DMS153 treated with DMSO at 0.1 percent for 48 hours (cell line): ENCODE data around the gene OR1F1.
"Not testable (repeated sequence)": the region's sequence is repeated elsewhere in the genome, so short reads cannot be mapped to it uniquely, and the experiment has no call there.

Experiments used
- DNase-seq: peaks from one replicate; lab custom pipeline; 2025; ENCODE audit not compliant: unreplicated experiment; lab: John Stamatoyannopoulos, UW

OR1F1 gene

DNA sequence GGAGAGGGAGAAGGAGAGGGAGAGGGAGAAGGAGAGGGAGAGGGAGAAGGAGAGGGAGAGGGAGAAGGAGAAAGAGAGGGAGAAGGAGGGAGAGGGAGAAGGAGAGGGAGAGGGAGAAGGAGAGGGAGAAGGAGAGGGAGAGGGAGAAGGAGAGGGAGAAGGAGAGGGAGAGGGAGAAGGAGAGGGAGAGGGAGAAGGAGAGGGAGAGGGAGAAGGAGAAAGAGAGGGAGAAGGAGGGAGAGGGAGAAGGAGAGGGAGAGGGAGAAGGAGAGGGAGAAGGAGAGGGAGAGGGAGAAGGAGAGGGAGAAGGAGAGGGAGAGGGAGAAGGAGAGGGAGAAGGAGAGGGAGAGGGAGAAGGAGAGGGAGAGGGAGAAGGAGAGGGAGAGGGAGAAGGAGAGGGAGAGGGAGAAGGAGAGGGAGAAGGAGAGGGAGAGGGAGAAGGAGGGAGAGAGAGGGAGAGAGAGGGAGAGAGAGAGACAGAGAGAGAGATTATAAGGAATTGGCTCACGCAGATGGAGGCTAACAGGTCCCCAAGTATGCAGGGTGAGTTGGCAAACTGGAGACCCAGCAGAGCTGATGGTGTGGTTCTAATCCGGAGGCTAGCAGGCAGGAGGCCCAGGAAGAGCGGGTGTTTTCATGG is 9.8 kb downstream of the OR1F1 start:
- not testable (repeated sequence) for DNase-seq

DNA sequence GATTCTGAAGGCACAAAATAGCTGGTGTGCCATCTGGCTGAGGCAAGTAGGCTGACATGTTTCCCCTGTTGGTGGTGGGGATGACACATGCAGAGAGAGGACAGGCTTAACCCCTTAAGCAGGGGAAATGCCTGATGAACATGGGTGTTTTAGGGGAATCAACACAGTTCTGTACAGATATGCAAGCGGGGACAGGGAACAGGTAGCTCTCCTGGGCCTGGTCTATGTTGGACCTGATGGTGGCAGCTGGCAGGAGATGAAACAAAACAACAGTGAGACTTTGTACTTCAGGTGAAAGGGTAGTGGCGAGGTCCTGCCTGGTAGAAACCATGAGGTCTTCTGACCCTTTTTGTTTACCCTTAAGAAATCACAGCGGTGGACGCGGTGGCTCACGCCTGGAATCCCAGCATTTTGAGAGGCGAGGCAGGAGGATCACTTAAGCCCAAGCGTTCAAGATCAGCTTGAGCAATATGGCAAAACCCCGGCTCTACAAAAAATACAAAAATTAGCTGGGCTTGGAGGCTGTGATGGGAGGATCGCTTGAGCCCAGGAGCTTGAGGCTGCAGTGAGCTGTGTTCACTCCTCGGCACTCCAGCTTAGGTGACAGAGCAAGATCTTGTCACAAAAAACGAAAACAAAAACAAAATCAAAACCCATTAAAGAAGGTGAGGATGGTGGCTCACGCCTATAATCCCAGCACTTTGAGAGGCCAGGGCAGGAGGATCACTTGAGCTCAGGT is 10.5 kb downstream of the OR1F1 start:
- no peak for DNase-seq

DNA sequence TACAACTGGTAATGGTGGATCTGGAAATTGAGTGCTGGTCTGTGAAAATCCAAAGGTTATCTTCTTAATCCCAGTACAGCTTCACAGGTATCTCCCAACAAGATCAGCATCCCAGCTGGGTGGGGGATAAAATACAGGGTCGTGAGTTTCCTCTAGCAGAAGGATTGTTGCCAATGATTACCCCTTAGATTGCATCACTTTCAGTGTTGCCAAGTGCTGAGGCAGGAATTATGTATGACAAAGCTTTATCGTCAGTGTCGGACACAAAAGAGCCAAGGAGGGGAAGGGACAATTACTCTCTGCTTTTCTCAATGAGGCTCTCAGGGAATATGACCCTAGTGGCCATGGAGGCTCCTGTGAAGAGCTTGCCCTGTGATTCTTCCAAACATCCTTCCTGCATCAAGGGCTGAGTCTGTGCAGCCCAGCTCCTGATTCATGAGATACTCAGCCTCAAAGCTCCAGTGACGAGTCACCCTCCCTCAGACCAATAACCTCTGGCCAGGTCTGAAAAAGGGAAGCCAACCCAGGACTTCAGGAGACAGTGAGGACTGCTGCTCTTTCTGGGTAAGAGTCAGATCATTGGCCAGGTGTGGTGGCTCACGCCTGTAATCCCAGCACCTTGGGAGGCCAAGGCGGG is 15.0 kb downstream of the OR1F1 start:
- DNase-seq = no peak

DNA sequence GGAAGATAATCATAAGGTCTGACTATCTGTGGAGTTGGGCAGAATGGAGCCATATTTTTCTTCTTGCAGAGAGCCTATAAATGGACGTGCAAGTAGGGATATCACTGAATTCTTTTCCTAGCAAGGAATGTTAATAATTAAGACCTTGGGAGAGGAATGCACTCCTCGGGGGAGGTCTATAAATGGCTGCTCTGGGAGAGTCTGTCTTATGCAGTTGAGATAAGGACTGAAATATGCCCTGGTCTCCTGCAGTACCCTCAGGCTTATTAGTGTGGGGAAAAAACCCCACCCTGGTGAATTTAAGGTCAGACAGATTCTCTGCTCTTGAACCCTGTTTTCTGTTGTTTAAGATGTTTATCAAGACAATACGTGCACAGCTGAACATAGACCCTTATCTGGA is 17.9 kb downstream of the OR1F1 start:
- DNase-seq = not testable (repeated sequence)

DNA sequence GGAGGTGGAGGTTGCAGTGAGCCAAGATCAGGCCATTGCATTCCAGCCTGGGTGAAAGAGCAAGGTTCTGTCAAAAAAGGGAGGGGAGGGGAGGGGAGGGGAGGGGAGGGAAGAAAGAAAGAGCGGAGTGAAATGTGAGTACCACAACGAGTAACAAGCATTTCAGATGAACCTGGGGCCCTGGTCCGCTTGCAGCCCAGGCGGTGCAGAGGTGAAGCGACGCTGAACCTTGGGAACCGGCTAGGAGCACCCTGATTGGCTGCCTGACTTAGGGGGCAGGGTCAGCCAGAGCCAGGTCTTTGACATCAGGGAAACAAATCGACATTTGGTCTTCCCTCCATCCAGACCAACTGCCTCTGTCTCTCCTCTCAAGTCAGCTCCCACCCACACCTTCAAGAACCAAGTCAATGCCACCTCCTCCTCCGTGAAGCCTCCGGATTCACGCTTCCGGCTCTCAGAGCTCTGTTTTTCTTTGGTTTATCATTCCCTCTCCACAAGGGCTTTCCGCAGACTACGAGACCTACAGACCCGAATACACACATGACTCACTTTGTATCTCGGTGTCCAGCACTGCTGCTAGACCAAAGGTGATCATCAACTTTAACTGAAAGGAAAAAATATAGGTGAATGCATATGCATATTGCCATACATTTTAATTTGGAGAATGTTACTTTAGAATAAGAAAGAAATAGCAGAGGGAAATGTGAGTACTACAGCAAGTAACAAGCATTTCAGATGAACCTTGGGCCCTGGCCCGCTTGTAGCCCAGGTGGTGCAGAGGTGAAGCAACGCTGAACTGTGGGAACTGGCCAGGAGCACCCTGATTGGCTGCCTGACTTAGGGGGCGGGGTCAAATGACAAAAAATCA is 19.3 kb downstream of the OR1F1 start:
- DNase-seq = no peak

DNA sequence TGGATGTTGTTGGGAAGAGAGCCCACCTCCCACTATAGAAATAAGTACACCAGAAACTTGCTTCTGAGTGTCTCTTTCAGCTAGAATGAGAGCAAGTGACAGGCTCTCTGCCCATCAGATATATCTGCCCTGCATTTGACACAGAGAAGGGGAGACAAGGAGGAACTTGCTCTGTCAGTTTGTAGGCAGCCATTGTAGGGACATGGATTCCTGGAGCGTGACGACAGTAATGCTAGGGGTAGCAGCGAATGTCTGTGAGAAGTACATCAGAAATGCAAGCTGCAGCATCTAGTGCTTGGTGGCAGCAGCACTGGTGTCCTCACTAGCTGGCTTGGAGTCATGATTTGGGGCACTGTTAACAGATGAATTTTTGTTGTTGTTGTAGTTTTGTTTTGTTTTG is 24.0 kb downstream of the OR1F1 start:
- DNase-seq = no peak

DNA sequence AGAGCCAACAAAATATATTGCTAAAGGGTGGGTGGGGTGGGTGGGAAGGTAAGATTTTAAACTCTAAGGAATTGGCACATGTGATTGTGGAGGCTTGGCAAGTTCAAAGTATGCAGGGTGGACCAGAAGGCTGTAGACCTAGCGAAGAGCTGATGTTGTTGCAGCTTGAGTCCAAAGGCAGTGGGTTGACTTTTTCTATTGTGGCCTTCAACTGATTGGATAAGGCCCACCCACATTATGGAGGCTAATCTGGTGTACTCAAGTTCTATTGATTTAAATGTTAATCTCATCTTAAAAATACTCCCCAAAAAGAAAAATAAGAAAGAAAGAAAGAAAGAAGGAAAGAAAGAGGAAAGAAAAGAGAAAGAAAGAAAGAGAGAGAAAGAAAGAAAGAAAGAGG is 24.6 kb downstream of the OR1F1 start:
- DNase-seq = no peak

DNA sequence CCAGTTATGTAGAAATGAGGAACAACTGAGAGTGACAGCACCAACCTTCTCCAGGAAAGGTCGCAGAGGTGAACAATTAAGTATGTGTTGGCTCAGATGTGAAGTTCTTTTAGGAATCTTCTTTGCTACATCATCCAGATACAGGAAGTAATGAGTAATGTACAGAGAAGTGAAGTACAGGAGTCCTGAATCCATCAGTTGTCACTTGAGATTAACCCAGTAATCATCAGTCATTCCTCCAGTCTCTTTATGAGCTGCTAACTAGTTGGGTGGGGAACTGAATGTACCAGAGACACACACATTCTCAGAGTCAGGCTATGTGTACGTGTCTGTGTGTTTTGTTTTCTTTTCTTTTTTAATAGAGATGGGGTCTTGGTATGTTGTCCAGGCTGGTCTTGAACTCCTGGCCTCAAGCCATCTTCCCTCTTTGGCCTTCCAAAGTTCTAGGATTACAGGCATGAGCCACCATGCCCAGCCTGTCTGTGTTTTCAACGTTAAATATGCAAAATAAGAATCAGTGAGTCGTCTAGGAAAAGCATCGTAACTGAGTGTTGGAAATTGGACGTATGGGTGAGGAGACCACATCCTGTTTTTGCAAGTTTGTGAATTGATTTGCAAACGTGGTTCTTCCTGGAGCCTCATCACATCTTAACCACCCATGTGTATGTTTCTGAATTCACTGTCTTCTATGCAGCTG is 27.0 kb downstream of the OR1F1 start:
- DNase-seq = no peak

DNA sequence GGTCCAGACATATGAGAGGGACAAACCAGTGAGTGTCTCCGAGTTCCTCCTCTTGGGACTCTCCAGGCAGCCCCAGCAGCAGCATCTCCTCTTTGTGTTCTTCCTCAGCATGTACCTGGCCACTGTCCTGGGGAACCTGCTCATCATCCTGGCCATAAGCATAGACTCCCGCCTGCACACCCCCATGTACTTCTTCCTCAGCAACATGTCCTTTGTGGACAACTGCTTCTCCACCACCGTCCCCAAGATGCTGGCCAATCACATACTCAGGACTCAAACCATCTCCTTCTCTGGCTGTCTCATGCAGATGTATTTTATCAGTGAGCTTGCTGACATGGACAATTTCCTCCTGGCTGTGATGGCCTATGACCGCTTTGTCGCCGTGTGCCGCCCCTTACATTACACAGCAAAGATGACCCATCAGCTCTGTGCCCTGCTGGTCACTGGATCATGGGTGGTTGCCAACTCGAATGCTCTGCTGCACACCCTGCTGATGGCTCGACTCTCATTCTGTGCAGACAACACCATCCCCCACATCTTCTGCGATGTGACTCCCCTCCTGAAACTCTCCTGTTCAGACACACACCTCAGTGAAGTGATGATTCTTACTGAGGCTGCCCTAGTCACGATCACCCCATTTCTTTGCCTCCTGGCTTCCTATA is 27.7 kb downstream of the OR1F1 start:
- no peak for DNase-seq

DNA sequence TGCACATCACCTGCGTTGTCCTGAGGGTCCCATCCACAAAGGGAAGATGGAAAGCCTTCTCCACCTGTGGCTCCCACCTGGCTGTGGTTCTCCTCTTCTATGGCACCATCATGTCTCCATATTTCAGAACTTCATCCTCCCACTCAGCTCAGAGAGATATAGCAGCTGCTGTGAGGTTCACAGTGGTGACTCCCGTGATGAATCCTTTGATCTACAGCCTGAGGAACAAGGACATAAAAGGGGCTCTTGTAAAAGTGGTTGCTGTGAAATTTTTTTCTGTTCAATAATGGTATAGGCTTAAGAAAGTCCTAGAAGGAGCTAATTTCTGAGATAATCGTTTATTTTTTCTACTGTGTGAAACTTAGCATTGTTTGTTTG is 28.2 kb downstream of the OR1F1 start:
- no peak for DNase-seq

DNA sequence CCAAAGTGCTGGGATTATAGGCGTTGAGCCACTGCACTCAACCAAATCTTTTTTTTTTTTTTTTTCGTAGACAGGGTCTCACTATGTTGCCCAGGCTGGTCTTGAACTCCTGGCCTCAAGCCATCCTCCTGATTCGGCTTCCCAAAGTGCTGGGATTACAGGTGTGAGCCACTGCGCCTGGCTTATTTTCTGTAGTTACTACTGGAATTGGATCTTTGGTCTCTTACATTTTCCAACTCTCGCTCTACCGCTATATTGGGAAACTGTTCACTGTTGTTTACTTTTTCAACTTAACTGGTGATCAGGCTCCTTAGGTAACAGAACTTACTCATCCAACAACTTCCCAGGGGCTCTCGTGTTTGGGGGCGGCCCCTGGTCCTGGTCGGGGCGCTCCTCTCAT is 32.8 kb downstream of the OR1F1 start:
- DNase-seq = no peak

DNA sequence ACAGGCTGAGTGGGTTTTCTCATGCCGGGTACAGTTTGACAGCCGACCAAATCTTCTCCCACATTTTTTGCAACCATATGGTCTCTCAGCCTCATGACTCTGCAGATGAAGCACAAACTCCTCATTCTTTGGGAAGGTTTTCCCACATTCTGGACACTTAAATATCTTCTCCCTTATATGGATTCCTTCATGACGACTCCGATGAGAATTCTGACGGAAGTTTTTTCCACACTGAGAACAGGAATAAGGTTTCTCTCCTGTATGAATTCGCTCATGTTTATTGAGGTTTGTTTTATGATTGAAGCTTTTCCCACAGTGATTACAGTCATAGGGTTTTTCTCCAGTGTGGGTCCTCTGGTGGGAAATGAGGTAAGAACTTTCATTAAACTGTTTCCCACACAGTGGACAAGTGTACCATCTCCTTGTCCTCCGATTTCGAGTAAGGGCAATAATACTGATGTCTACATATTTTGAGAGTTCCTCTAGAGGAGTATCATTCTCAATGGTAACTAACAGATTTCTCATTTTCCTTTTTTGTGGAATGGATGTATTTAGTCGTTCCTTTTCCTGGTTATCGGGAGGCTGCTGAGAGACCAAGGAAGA is 36.0 kb downstream of the OR1F1 start:
- DNase-seq = no peak

DNA sequence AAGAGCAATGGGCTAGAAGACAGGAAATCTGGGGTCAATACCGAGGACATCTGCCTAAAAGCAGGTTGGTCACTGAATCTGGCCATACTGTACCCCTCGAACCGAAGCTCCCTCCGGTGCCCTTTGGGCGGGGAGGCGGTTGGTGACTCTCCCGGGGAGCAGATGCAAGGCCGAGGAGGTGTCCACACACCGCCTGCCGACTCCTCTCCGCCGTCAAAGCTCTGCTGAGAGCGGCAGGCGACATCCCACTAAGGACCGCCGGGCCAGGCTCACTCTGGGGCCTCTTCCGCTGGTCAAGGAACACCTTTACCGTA is 46.5 kb downstream of the OR1F1 start:
- no peak for DNase-seq

DNA sequence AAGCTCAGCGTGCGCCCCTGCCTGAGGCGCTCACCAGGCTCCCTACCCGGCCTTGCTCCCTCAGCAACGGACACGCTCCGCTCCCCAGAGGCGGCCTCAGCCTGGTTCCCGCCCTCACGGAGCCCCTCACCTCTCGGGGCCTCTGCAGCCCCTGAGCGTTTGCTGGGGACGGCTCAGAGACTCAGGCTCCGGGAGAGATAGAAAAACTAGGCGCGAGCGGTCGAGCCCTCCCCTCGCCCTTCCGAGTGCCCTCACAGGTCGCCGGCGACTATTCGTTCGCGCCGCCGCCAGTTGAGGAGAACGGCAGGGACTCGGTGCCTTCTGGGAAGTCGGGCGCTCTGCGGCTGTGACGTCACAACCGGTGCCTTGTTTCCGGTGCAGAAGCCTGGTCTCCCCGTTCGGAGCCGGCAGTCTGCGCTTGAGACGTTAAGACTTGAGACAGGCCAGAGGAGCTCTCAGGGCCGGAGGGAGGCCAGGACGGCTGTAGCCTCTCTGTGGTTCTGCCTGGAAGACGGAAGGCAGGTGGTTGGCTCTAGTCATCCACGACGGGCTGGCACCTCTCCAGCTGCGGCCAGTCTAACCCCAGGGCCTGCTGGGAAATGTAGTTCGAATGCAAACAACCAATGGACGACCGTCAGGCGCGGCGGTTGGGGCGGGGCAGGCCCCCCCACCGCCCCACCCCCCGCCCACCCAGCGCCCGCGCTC is 47.0 kb downstream of the OR1F1 start, which contains the start of gene ZNF200:
TSS of gene ZNF200 (minus strand) at position 302 of the 705 bp plus-strand sequence. CDS start 1,403 bp downstream, outside the sequence.
- DNase-seq = peak; percentile 86

DNA sequence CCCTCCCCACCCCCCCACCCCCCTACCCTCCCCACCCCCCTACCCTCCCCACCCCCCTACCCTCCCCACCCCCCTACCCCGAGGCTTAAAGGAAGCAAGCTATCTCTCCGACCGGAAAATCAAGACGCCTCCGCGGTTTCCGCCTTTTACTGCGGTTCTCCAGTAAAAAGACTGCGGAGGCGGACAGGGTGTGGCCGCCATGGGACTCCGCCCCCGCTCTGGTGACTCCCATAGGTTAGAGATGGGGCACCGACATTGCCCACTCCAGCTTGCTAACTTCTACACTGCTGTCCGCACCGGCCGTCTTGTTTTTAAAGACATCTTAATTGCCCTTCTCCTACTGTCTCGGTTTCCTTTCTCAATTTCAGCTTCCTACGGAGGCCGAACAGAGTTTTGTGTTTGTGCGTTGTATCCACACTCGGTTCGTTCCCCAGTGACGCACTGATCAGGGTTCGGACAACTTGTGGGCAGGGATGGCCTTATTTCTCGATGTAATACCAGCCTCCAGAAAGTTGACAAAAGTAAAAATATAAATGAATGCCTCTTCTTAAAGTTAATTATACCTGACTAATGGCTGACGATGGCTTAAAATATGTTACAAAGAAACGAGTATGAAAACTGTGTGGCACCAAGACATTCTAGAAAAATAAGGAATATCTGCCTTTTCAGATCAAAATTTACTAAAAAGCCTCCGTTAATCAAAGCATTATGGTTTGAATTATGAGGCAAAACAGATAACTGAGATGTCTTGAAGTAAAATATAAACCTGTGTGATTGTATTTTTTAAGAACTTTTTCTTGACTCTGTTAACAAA is 48.1 kb downstream of the OR1F1 start:
- DNase-seq = no peak

DNA sequence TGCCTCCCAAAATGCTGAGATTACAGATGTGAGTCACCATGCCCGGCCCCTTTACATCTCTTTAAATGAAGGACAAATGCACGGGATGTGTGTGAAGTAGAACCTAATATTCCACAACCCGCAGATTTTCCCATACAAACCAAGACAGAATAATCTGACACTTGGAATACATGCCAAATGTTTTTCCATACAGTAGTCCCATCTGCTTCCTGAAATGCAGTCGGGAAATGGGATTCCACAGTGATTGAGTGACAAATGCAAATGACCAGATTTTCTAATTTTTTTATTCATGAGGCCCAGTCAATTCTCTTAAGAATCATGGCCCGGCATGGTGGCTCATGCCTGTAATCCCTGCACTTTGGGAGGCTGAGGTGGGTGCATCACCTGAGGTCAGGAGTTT is 53.8 kb downstream of the OR1F1 start:
- DNase-seq = no peak

DNA sequence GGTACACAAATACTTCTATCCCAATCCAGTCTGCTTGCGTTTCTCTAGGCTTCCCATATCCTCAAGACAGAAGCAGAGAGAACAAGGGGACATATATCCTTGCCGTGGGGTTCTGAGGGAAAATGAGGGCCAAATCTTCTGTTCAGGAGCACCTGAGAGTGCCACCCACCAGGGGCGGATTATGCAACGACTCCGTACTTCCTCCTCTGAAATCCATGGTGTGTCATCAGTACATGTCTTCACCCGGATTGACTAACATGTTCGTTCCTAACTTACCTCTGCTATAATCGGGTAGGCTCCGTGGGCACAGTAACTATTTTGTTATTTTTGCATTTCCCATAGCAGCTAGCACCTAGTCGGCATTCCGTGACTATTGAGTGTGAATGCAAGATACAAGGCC is 54.7 kb downstream of the OR1F1 start:
- DNase-seq = no peak

DNA sequence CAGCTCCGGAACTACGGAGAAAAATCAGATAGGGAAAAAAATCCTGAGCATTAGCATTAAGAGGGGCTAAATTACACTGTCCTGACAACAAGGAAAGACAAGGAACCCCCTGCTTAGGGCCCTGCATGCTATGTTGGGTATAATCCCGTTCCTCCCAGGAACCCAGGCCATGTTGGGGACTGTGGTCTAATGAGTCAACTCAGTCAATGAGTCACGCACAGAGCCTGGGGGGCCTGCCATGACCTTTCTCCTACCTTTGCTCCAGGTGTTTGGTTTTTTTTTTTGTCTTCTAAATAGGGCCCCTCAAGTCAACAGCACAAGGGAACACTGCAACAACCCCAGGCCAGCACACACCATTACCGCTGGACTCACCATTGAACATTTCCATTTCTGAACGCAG is 55.9 kb downstream of the OR1F1 start:
- no peak for DNase-seq

DNA sequence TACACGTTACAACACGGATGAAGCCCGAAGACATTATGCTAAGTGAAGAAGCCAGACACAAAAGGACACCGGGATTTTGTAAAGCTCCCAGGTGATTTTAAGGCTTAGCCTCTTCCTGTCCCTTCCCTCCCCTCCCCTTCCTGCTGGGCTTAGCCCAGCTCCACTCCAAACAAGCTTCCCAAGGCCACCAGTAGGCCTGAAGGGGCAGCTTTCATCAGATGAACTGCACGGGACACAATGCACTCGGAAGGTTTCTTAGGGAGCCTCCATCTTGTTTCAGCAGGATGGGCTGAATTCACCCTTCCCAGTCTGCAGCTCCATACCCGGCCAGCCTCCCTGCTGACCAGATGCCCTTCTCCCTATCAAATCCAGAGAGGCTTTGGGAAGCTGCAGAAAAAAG is 58.0 kb downstream of the OR1F1 start:
- DNase-seq = no peak
